Loucy (cell line): ENCODE data around the gene DUSP9.

Experiments used
- H2AFZ ChIP-seq: fragments of 200-600 bp; sonication (generic); 2 replicates; pipeline ENCODE4 v1.6.0; 2016; ENCODE audit warnings: antibody characterized with exemption, mild to moderate bottlenecking, low read length, moderate library complexity
- H3F3A ChIP-seq: fragments of 200-600 bp; 2 replicates; pipeline ENCODE4 v1.6.0; 2016; ENCODE audit warnings: antibody characterized with exemption, low read depth, mild to moderate bottlenecking
- H3K27me3 ChIP-seq: fragments of 200-600 bp; sonication (generic); 2 replicates; pipeline ENCODE4 v1.6.1; 2014; ENCODE audit warnings: low read length, mild to moderate bottlenecking; ENCODE audit not compliant: insufficient read depth, poor library complexity, severe bottlenecking
- H3K36me3 ChIP-seq: fragments of 200-600 bp; sonication (generic); 2 replicates; pipeline ENCODE4 v1.6.1; 2016; ENCODE audit warnings: low read length; ENCODE audit not compliant: insufficient read depth
- H3K4me1 ChIP-seq: fragments of 200-600 bp; sonication (generic); 2 replicates; pipeline ENCODE4 v1.5.1; 2014; ENCODE audit warnings: low read length, mild to moderate bottlenecking; ENCODE audit not compliant: insufficient read depth, poor library complexity, severe bottlenecking
- H3K4me2 ChIP-seq: fragments of 200-600 bp; sonication (generic); 2 replicates; pipeline ENCODE4 v1.6.0; 2014; ENCODE audit warnings: antibody characterized with exemption, low read length, low read depth, mild to moderate bottlenecking; ENCODE audit not compliant: poor library complexity, severe bottlenecking
- H3K4me3 ChIP-seq: fragments of 200-600 bp; sonication (generic); 2 replicates; pipeline ENCODE4 v1.5.1; 2014; ENCODE audit warnings: low read length, mild to moderate bottlenecking, mixed read lengths; ENCODE audit not compliant: poor library complexity, severe bottlenecking
- H3K79me2 ChIP-seq: fragments of 200-600 bp; sonication (generic); 2 replicates; pipeline ENCODE4 v1.6.1; 2014; ENCODE audit warnings: low read length; ENCODE audit not compliant: insufficient read depth
- H3K9ac ChIP-seq: fragments of 200-600 bp; sonication (generic); 2 replicates; pipeline ENCODE4 v1.6.0; 2014; ENCODE audit warnings: mild to moderate bottlenecking, low read depth, low read length, moderate library complexity; ENCODE audit not compliant: poor library complexity, severe bottlenecking
- H3K9me2 ChIP-seq: fragments of 200-600 bp; sonication (generic); replicated peaks from 2 replicates; pipeline ENCODE4 v1.6.1; 2016; ENCODE audit warnings: low read depth, low read length, mixed read lengths
- H3K9me3 ChIP-seq: fragments of 200-600 bp; sonication (generic); 2 replicates; pipeline ENCODE4 v1.6.1; 2014; ENCODE audit warnings: mild to moderate bottlenecking, antibody characterized with exemption, low read length, low read depth; ENCODE audit not compliant: insufficient read depth
- H4K20me1 ChIP-seq: fragments of 200-600 bp; sonication (generic); 2 replicates; pipeline ENCODE4 v1.6.0; 2014; ENCODE audit warnings: antibody characterized with exemption, low read length, mild to moderate bottlenecking; ENCODE audit not compliant: insufficient read depth, poor library complexity, severe bottlenecking
- CTCF ChIP-seq: fragments of 200-600 bp; sonication (generic); conservative IDR thresholded peaks from 2 replicates; pipeline ENCODE4 v1.5.1; 2014; ENCODE audit warnings: mild to moderate bottlenecking, antibody characterized with exemption, low read length
- EZH2phosphoT487 ChIP-seq: fragments of 200-600 bp; IDR thresholded peaks from 2 replicates; pipeline ENCODE4 v1.6.1; 2018; ENCODE audit warnings: antibody characterized with exemption, mild to moderate bottlenecking, moderate library complexity, borderline replicate concordance

The DUSP9 gene

GRCh38 chrX:153600032-153600373 lies 47.0 kb upstream of the DUSP9 start:
- no peaks in the 10 kb centered on the region for H3K27me3 ChIP-seq
- no peaks in the 10 kb centered on the region for H3K9me3 ChIP-seq
- TF ChIP-seq EZH2phosphoT487 (no peak), CTCF (no peak)
- peaks cover 45% of the 10 kb centered on the region for H3K79me2 ChIP-seq
- H3K4me1 ChIP-seq: peaks cover 15% of the 10 kb centered on the region
- peak overlapping the region; percentile 83 for H3K4me3 ChIP-seq
- peak overlapping the region; percentile 89 for H3K4me2 ChIP-seq
- H3K9me2 ChIP-seq: no peaks in the 10 kb centered on the region
- H2AFZ ChIP-seq: no peak overlapping the region
- no peaks in the 10 kb centered on the region for H3F3A ChIP-seq
- peaks cover 20% of the 10 kb centered on the region for H4K20me1 ChIP-seq
- H3K36me3 ChIP-seq: no peaks in the 10 kb centered on the region
- peak overlapping the region; percentile 89 for H3K9ac ChIP-seq

GRCh38 chrX:153600921-153601320 lies 46.1 kb upstream of the DUSP9 start:
- peak overlapping the region; percentile 89 for H3K9ac ChIP-seq
- peak overlapping the region; percentile 89 for H3K4me2 ChIP-seq
- H4K20me1 ChIP-seq: peaks cover 20% of the 10 kb centered on the region
- H3K9me2 ChIP-seq: no peaks in the 10 kb centered on the region
- no peaks in the 10 kb centered on the region for H3K36me3 ChIP-seq
- peak overlapping the region; percentile 83 for H3K4me3 ChIP-seq
- no peaks in the 10 kb centered on the region for H3K27me3 ChIP-seq
- peaks cover 39% of the 10 kb centered on the region for H3K79me2 ChIP-seq
- H3K4me1 ChIP-seq: peaks cover 15% of the 10 kb centered on the region
- no peak overlapping the region for H2AFZ ChIP-seq
- H3K9me3 ChIP-seq: no peaks in the 10 kb centered on the region
- no peaks in the 10 kb centered on the region for H3F3A ChIP-seq
- TF ChIP-seq CTCF (no peak), EZH2phosphoT487 (no peak)

- peaks cover 32% of the 10 kb centered on the region for H3K79me2 ChIP-seq
- no peak overlapping the region for H2AFZ ChIP-seq
- peaks cover 16% of the 10 kb centered on the region for H4K20me1 ChIP-seq
- H3K4me3 ChIP-seq: no peak overlapping the region
- H3K4me1 ChIP-seq: peaks cover 11% of the 10 kb centered on the region
- H3K9me3 ChIP-seq: no peaks in the 10 kb centered on the region
- no peaks in the 10 kb centered on the region for H3K9me2 ChIP-seq
- no peak overlapping the region for H3K9ac ChIP-seq
- no peaks in the 10 kb centered on the region for H3K36me3 ChIP-seq
- TF ChIP-seq EZH2phosphoT487 (no peak), CTCF (no peak)
- no peaks in the 10 kb centered on the region for H3F3A ChIP-seq
- peak overlapping the region; percentile 89 for H3K4me2 ChIP-seq
- no peaks in the 10 kb centered on the region for H3K27me3 ChIP-seq
Observed at GRCh38 chrX:153601511-153602110, 45.4 kb upstream of the DUSP9 start.
